GM18909 (cell line): Measurements from ENCODE around the gene WASF2.
"Not testable (repeated sequence)": the region's sequence is repeated elsewhere in the genome, so short reads cannot be mapped to it uniquely, and the experiment has no call there.

ENCODE experiments used
- ATAC-seq: cut with Tn5 transposase; IDR thresholded peaks from one replicate; pipeline ENCODE4 v1.9.1; 2021; ENCODE audit warnings: mild to moderate bottlenecking; ENCODE audit not compliant: unreplicated experiment, poor library complexity

The WASF2 gene

GRCh38 chr1:27403065-27403726 lies 86.8 kb downstream of the WASF2 start:
- peak; percentile 57 for ATAC-seq

GRCh38 chr1:27402349-27402754 lies 87.6 kb downstream of the WASF2 start:
- ATAC-seq, result no peak

GRCh38 chr1:27400963-27401341 lies 89.0 kb downstream of the WASF2 start:
- no peak for ATAC-seq

- no peak for ATAC-seq
Observed at GRCh38 chr1:27400082-27400962, 89.6 kb downstream of the WASF2 start.

- ATAC-seq, result no peak
Observed at GRCh38 chr1:27399251-27400025, 90.5 kb downstream of the WASF2 start.

GRCh38 chr1:27398405-27399149 lies 91.4 kb downstream of the WASF2 start:
- ATAC-seq, result no peak

GRCh38 chr1:27397749-27398148 lies 92.2 kb downstream of the WASF2 start:
- no peak for ATAC-seq

GRCh38 chr1:27397110-27397509 lies 92.9 kb downstream of the WASF2 start:
- ATAC-seq, result no peak

GRCh38 chr1:27395441-27396195 lies 94.3 kb downstream of the WASF2 start:
- peak; percentile 34 for ATAC-seq

GRCh38 chr1:27394925-27395324 lies 95.0 kb downstream of the WASF2 start:
- no peak for ATAC-seq

GRCh38 chr1:27394282-27394658 lies 95.7 kb downstream of the WASF2 start:
- ATAC-seq, result no peak

GRCh38 chr1:27393641-27394281 lies 96.2 kb downstream of the WASF2 start:
- no peak for ATAC-seq

- no peak for ATAC-seq
Observed at GRCh38 chr1:27392778-27393635, 97.0 kb downstream of the WASF2 start.

GRCh38 chr1:27392096-27392777 lies 97.7 kb downstream of the WASF2 start, which contains the start of gene GPR3:
Gene GPR3, plus strand, starts transcription at chr1:27392622. Its CDS starts 1,177 bp downstream, at chr1:27393799.
- peak; percentile 76 for ATAC-seq

GRCh38 chr1:27391511-27392095 lies 98.4 kb downstream of the WASF2 start:
- no peak for ATAC-seq

- no peak for ATAC-seq
Observed at GRCh38 chr1:27388337-27389005, 101.5 kb downstream of the WASF2 start.

- not testable (repeated sequence) for ATAC-seq
Observed at GRCh38 chr1:27384797-27385196, 105.2 kb downstream of the WASF2 start.
